Mononuclear cell (primary cell): ENCODE data around the gene NEK8. TPM values are rescaled to one million over a fixed set of nuclear protein-coding genes. Genes with fewer than 3 reads are reported as not detected.

Experiments used
- H3K27me3 ChIP-seq: 2 replicates; pipeline ENCODE4 v1.6.0; 2011; ENCODE audit warnings: low read length, control low read depth; ENCODE audit not compliant: insufficient read depth
- H3K4me1 ChIP-seq: 2 replicates; pipeline ENCODE4 v1.5.1; 2011; ENCODE audit warnings: mild to moderate bottlenecking, low read length, control low read depth; ENCODE audit not compliant: insufficient read depth
- H3K4me3 ChIP-seq: 2 replicates; pipeline ENCODE4 v1.5.1; 2011; ENCODE audit warnings: mild to moderate bottlenecking, low read length, moderate library complexity
- H3K9me3 ChIP-seq: 2 replicates; pipeline ENCODE4 v1.5.1; 2011; ENCODE audit warnings: low read depth, mild to moderate bottlenecking, control low read depth, low read length
- total RNA-seq: library from RNA; depleted of rRNA; stranded (reverse); fragments of >200 nt; gene quantifications from one replicate; pipeline ENCODE4 v1.2.3, GENCODE V29; 2012

NEK8 gene
- total RNA-seq, 1 donor: 1.4 TPM

DNA sequence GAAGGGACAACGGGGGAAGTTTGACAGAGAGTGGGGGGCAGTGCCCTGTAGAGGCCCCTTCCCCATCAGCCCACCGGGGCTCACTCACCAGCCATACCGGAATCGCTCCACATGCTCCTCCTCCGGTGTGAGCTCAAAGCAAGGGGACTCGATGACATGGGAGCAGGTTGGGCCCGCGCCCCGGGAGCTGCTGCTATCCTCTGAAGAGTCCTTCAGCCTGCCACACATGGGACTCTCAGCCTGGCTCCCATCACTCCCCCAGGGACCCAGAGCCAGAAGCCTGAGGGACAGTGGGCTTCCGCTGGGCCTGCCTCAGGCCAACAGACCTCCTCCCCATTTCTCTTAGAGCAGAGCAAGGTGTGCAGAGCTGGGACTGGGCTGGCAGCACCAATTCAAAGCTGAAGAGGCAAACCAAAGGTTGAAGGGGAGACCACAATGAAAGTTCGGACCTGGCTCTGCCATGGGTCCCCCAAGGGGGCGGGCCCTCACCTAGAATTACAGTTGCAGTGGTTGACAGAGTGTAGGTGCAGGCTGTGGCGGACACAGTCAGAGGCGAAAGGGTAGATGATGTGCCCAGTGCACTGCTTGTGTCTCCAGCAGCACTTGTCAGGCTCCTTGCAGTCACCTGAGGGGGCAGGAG lies 24.2 kb upstream of the NEK8 start:
- Histone ChIP-seq H3K9me3 (no peaks in the 10 kb centered on the region), H3K4me1 (no peaks in the 10 kb centered on the region), H3K27me3 (no peaks in the 10 kb centered on the region), H3K4me3 (no peak overlapping the region)

DNA sequence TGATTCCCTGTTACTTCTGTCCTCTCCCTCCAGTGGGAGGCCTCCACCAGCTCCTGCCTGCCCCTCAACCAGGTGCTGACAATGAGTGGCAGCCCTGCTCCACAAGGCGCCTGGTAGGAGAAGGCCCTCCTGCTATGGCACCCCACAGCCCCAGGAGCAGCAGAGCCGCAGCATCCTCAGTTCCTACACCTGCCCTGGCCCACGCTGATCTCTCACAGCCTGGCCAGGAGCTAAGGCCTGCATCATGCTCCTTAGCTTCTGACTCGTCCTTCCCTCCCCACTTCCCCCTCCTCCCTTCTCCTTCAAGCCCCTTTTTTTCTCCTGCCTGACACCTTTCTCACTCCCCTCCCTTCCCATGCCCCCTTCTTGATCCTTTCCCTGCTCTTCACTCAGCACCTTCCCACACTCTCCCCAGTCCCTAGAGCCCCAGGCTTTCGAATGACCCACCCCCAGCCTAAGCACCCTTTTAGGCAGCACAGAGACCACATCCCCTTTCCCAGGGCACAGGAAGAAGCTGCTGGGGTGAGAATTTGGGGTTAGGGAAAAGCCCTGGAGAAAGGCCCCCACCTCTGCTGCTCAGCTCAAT lies 23.4 kb upstream of the NEK8 start:
- H3K4me3 ChIP-seq: no peak overlapping the region
- no peaks in the 10 kb centered on the region for H3K27me3 ChIP-seq
- no peaks in the 10 kb centered on the region for H3K9me3 ChIP-seq
- no peaks in the 10 kb centered on the region for H3K4me1 ChIP-seq

DNA sequence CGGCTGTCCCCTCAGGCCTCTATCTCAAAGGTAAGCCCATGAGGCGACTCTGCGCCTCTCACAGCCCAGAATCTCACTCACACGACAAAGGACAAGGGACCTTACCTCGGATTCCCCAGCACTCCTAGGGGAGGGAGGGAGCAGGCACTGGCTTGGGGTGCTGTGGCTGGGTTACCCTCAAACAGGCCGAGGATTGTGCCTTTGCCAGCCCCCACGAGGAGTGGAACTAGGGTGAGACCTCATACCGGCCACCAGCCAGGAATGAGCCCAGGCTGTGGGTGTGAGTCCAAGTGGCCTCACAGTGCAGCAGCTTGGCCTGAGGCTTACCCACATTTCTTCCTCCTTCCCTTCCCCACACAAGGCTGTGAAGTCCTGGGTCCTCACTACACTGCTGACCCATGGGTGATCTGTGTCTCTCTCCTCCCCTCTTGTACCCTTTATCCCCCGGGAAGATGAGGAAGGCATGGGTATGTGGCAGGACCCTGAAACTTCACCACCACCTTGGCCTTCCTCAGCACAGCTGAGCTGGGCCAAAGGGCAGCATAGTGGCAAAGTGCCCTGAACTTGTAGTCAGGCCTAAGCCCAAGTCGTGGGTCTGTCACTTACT lies 22.8 kb upstream of the NEK8 start:
- no peaks in the 10 kb centered on the region for H3K27me3 ChIP-seq
- H3K9me3 ChIP-seq: no peaks in the 10 kb centered on the region
- H3K4me3 ChIP-seq: no peak overlapping the region
- peaks cover 5% of the 10 kb centered on the region for H3K4me1 ChIP-seq

DNA sequence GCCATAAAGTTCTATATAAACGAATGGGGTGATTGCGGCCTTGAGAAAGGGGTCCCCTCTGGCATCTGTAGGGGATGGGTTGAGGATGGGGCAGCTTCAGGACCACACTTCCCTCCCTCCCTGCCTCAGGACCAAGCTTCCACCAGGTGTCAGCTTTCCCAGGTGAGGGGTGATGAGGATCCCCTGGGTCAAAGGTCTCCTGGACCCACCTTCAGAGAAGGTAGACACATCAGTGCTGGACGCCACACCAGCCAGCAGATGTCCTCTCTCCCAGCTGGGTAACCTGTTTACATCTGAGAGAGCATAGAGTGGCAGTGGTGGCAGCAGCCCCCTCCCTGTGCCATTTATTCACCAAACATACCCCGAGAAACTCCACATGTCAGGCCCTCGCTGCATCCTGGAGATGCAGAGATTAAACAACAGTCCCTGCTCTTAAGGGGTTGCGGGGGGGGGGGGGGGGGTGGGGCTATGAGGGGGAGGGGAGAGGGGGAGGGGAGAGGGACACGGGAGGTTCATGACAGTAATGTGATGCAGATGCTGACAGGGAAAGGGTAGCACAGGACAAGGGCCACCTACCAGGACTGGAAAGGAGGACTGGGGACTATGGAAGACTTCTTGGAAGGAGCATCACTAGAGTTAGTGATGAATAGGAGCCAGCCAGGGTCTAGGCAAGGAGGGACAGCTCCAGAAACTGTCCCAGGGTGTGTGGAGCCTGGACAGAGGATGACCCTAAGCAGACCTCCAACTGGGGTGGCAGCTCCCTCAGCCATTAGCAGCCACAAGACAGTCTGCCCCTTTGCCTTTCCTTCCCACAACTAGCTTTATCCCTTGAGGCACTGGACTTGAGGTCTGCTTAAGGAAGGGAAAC lies 21.9 kb upstream of the NEK8 start:
- Histone ChIP-seq H3K9me3 (no peaks in the 10 kb centered on the region), H3K4me3 (no peak overlapping the region), H3K4me1 (peaks cover 9% of the 10 kb centered on the region), H3K27me3 (no peaks in the 10 kb centered on the region)

DNA sequence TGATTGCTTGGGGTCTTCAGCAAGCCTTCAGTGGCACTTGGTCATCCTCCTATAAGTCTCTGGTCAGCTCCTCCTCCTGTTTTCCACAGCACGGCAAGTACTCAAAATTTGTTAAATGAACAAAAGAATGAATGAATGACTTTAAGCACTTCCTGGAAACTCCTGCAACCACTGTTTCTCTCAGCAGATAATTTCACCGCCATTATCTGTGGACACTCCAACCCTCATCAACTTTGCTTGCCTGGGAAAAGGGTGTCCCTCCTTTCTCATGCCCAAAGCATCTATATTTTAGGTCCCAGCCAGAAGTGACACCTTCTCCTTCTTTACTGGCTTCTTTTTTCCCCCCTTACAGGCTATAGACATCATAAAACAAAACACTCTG lies 21.3 kb upstream of the NEK8 start:
- H3K9me3 ChIP-seq: no peaks in the 10 kb centered on the region
- peaks cover 16% of the 10 kb centered on the region for H3K4me1 ChIP-seq
- no peak overlapping the region for H3K4me3 ChIP-seq
- no peaks in the 10 kb centered on the region for H3K27me3 ChIP-seq

DNA sequence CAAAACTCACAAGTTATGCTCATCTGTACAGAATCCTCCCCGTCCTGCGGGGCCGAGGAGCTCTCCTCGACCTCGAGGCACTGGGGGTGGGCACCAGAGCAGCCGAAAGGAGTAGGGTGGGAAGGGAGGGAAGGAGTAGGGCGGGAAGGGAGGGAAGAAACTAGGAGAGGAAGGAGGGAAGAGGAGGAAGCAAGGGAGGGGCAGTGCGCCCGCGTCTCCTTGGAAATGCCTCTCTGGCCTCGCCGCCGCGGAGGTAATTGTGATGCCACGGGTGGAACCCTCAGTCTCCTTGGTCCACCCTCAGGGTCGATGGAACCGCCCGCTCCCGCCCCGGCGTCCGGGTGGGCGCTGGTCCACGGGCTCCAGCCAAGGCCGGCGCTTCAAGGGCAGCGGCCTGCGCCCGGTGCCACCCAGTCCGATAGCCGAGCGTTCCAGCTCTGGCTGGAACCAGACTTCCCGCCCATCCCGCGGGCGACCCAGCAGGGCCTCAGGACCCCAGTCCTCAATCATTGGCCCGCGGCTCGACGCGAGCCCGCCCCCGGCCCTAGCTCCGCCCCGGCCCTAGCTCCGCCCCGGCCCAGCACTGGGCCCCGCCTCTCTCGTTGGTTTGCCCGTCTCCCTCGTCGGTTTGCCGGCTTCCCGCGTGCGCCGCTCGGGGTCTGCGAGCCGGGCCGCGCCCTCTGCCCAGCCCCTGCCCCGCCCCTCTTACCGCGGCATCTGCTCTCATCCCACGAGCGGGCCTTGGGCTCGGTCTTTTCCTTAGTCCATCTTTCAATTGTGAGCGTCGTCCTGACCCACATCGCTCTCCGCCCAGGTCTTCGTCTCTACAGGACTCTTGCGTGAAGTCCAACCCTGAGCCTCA lies 17.5 kb upstream of the NEK8 start:
- Histone ChIP-seq H3K4me1 (peaks cover 20% of the 10 kb centered on the region), H3K27me3 (no peaks in the 10 kb centered on the region), H3K9me3 (no peaks in the 10 kb centered on the region), H3K4me3 (peak overlapping the region; percentile 70)

DNA sequence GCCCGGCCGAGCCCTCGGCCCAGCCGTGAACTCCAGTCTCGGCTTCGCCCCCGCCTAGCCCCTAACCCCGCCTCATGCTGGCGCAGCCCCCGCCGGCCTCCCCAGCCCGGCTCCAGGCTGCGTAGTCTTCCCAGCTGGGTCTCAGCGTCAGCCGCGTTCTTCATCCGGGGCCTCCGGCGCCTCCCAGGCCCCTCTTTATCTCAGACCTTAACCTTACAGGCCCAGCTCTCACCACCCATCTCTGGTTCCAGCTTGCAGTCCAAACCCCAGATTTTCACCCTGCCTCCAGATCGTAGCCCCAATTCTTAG lies 16.9 kb upstream of the NEK8 start, which contains the start of gene PROCA1:
Gene PROCA1 (minus strand): TSS at position 166 of the 309 bp plus-strand sequence. CDS start 228 bp downstream, outside the sequence.
- Histone ChIP-seq H3K4me3 (peak within 1 kb of the TSS; percentile 70), H3K4me1 (peaks cover 25% of the 10 kb centered on the region), H3K9me3 (no peaks in the 10 kb centered on the region), H3K27me3 (peaks cover 2% of the 10 kb centered on the region)

DNA sequence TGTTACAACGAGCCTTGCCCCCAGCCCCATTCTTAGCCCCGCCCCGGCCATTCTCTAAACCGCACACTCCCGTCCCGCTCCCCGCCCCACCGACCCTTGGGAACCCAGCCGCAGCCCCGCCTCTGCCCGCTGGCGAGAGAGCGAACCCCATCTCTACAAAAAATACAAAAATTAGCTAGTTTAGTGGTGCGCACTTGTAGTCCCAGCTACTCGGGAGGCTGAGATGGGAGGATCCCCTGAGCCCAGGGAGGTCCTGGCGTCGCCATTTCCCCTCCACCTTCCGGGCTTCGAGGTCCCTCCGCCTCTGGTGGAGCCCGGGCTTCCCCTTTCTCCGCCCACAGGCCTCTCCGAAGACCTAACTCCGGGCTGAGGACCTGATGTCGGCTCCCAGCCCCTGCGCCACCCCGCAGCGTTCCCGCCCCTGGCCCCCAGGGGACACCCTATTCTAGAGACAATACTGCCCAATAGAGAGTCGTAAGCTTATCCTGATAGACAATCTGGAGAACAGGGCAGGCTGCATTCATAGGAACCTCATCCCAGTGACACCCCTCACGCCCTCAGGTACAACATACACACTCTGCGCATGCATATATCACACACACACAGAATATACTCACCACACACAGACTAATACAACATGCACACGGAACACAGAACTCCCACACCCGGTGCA lies 16.4 kb upstream of the NEK8 start:
- Histone ChIP-seq H3K9me3 (no peaks in the 10 kb centered on the region), H3K4me3 (peak overlapping the region; percentile 70), H3K4me1 (peaks cover 30% of the 10 kb centered on the region), H3K27me3 (peaks cover 2% of the 10 kb centered on the region)

DNA sequence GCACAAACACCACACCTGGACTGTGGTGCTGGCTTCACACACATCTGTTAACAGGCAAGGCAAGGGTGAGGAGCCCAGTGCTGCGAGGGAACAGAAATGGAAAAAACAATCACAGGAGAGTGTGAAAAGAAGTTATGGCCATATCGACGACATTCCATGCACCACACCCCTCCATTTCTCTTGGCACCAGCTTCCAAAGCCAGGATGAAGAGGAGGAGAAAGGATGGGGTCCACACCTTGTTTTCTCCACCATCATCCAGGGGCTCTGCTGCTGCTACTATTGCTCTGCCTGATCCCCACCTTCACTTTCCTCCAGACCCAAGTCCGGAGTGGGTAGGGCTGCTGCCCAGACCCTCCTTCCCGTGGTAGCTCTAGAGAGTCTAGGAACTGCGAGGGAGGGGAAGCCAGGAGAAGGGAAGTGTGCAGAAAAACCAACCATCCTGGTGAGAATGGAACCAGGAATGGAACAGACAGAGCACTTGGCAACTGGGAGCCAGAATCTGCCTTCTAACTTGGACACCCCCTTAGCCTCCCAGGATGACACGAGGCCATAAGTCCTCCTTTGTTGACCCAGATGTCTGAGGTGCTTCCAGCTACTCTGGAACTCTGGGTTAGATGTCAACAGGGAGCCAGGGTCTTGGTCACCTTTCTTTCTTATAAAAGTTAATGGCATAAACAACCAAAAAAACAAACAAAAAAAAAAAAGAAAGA lies 15.7 kb upstream of the NEK8 start:
- Histone ChIP-seq H3K27me3 (peaks cover 2% of the 10 kb centered on the region), H3K4me3 (no peak overlapping the region), H3K9me3 (no peaks in the 10 kb centered on the region), H3K4me1 (peaks cover 35% of the 10 kb centered on the region)

DNA sequence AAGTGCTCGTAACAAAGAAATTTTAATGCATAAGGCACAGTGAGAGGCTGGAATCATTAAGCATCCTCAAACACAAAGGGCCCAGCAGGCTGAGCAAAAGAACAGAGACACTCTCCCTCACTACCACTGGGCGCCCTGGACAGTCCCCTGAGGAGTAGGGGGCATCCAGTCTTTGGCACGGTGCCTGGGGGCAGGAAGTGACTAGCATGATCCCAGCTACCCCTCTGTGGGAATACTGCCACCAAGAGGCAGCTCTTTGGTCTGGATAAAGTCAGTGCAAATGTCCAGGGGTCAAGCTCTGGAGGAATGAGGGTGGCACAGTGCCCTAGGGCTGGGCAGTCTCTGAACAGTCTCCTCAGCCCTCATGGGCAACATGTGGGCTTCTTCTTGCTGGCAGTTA lies 14.3 kb upstream of the NEK8 start:
- no peaks in the 10 kb centered on the region for H3K9me3 ChIP-seq
- H3K27me3 ChIP-seq: peaks cover 2% of the 10 kb centered on the region
- H3K4me1 ChIP-seq: peaks cover 49% of the 10 kb centered on the region
- H3K4me3 ChIP-seq: no peak overlapping the region

DNA sequence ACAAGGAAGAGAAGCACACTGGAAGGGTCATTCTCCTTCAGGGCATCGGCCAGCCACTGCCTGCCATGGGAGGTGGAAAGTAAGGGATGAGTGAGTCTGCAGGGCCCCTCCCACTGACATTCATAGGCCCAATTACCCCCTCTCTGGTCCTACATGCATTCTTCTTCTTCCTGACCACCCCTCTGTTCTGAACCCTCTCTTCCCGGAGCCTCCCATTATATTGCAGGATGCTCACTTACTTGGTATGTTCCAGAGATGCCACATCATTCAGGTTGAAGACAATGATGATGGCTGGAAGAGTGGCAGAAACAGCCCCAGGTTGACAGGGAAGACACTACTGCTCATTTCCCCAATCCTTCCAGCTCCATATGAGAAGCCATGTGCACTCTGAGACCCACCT lies 13.4 kb upstream of the NEK8 start:
- Histone ChIP-seq H3K9me3 (no peaks in the 10 kb centered on the region), H3K27me3 (peaks cover 2% of the 10 kb centered on the region), H3K4me3 (no peak overlapping the region), H3K4me1 (peaks cover 51% of the 10 kb centered on the region)

DNA sequence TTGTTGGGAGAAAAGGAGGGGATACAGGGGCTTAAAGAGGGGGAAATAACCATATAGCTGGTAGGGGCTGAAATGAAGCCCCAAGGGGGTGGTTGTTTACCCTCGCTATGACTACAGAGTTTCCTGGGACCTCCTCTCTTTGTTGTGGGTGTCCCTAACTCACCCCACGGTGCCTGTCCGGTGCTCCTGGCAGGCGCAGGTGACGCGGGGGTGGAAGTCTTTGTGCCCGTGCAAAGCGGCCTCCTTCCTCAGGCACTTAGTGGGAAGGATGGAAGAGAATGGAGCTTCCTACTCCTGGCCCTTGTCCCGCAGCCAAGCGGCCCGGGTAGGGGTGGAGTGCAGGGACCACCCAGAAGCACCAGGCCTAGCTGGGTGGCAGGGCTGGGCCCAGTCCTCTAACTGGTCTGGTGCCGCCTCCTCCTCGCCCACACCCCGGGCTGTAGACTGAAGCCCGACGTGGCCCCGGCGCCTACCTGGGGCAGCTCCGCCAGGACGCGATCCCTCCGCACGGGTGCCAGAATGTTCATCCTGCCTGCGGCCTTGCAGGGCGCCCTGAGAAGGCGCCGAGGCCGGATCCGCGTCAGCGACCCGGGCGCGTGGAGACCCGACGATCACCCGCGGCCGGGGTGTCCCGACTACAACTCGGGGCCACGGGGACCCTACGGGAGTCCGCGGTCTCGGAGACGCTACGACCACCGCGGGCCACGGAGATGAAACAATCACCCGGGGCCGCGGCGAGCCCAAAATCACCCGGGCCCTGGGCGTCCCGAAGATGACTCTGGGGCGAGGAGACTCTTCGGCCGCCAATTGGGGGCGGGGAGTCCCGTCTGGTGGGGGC lies 11.6 kb upstream of the NEK8 start:
- peaks cover 57% of the 10 kb centered on the region for H3K4me1 ChIP-seq
- no peaks in the 10 kb centered on the region for H3K9me3 ChIP-seq
- peaks cover 2% of the 10 kb centered on the region for H3K27me3 ChIP-seq
- peak overlapping the region; percentile 36 for H3K4me3 ChIP-seq
